Panc1 (cell line): Measurements from ENCODE around the gene TLCD2. TPM values are rescaled to one million over a fixed set of nuclear protein-coding genes. Genes with fewer than 3 reads are reported as not detected.

ENCODE experiments used
- ATAC-seq: fragments of 200-7000 bp; cut with Tn5 transposase; 2 replicates; pipeline ENCODE4 v1.9.1; 2020; ENCODE audit warnings: mild to moderate bottlenecking, moderate library complexity
- BruUV-seq: library from RNA; stranded (reverse); fragments of 400-500 nt; replicated peaks from 2 replicates; lab custom pipeline; 2021; lab: Mats Ljungman, UMichigan
- CTCF ChIA-PET: fragments of 300-600 bp; sonication (Branson Sonifier 250); formaldehyde crosslinking; loops from one replicate; lab custom pipeline; 2022; ENCODE audit warnings: antibody characterized with exemption; lab: Charles Lee
- POLR2A ChIA-PET: fragments of 300-600 bp; sonication (Branson Sonifier 250); formaldehyde crosslinking; loops from one replicate; lab custom pipeline; 2022; ENCODE audit warnings: antibody characterized with exemption; lab: Charles Lee
- DNase-seq: peaks from one replicate; pipeline ENCODE4 v3.0.0-alpha.2; 2010; ENCODE audit warnings: low read depth, low spot score
- H3K27ac ChIP-seq: 2 replicates; pipeline ENCODE4 v1.5.1; 2011; ENCODE audit warnings: mild to moderate bottlenecking, low read length, inconsistent platforms
- H3K27me3 ChIP-seq: fragments of 200-500 bp; sonication (Bioruptor generic); 2 replicates; pipeline ENCODE4 v1.6.0; 2014; ENCODE audit warnings: low read length, inconsistent platforms; ENCODE audit not compliant: control insufficient read depth, insufficient read depth
- H3K36me3 ChIP-seq: fragments of 200-500 bp; sonication (Bioruptor generic); 2 replicates; pipeline ENCODE4 v1.5.1; 2014; ENCODE audit warnings: inconsistent platforms, mild to moderate bottlenecking, low read length, moderate library complexity; ENCODE audit not compliant: control insufficient read depth, insufficient read depth
- H3K4me1 ChIP-seq: 2 replicates; pipeline ENCODE4 v1.5.1; 2011; ENCODE audit warnings: inconsistent platforms, mild to moderate bottlenecking, low read length, moderate library complexity; ENCODE audit not compliant: control insufficient read depth, insufficient read depth
- H3K4me3 ChIP-seq, 2 experiments: 2 replicates each; pipeline ENCODE4 v1.5.1; 2011 to 2012; ENCODE audit warnings: low read depth in 2 of 2, low read length in 2 of 2, mild to moderate bottlenecking in 2 of 2, inconsistent platforms in 1 of 2, moderate library complexity in 1 of 2
- H3K9me3 ChIP-seq: fragments of 200-500 bp; sonication (Bioruptor generic); 2 replicates; pipeline ENCODE4 v1.5.1; 2014; ENCODE audit warnings: low read depth, mild to moderate bottlenecking, inconsistent platforms, low read length, moderate library complexity; ENCODE audit not compliant: control insufficient read depth, insufficient read depth
- CTCF ChIP-seq: fragments of 450-650 bp; IDR thresholded peaks from 2 replicates; pipeline ENCODE4 v1.5.1; 2017; ENCODE audit warnings: mild to moderate bottlenecking
- POLR2AphosphoS5 ChIP-seq: IDR thresholded peaks from 2 replicates; pipeline ENCODE4 v1.6.1; 2012; ENCODE audit warnings: mild to moderate bottlenecking, low read depth, low read length, moderate library complexity
- SIN3A ChIP-seq: IDR thresholded peaks from 2 replicates; pipeline ENCODE4 v1.6.1; 2012; ENCODE audit warnings: low read depth, mild to moderate bottlenecking, low read length, moderate library complexity, borderline replicate concordance; ENCODE audit not compliant: insufficient read depth
- TCF7L2 ChIP-seq: IDR thresholded peaks from 2 replicates; pipeline ENCODE4 v1.6.1; 2011; ENCODE audit warnings: mild to moderate bottlenecking, low read depth, low read length, inconsistent platforms
- in situ Hi-C: cut with HindIII; loops from 2 replicates; pipeline ENCODE4 v1.10.0; 2016; ENCODE audit warnings: low sequenced_read_pairs, low pct_unique_long_range_greater_than_20kb
- intact Hi-C: fragments of 100-400 bp; cut with micrococcal nuclease; formaldehyde crosslinking; loops from one replicate; pipeline ENCODE4 v1.10.0; 2022; ENCODE audit not compliant: unreplicated experiment
- total RNA-seq: library from RNA; stranded (reverse); gene quantifications from one replicate; pipeline ENCODE4 v1.2.1, GENCODE V29; 2021; ENCODE audit not compliant: unreplicated experiment
- TF ChIP-seq, protein P1 (sequence below), 2 experiments: IDR thresholded peaks; 2 replicates each; pipeline ENCODE4 v1.6.1; 2011 to 2012; ENCODE audit warnings: low read depth in 2 of 2, control low read depth in 1 of 2, low read length in 1 of 2, mild to moderate bottlenecking in 1 of 2, moderate library complexity in 1 of 2; ENCODE audit not compliant: insufficient read depth in 1 of 2

The TLCD2 gene
- total RNA-seq, 1 experiment from 2014 or later = 7.0 TPM

DNA sequence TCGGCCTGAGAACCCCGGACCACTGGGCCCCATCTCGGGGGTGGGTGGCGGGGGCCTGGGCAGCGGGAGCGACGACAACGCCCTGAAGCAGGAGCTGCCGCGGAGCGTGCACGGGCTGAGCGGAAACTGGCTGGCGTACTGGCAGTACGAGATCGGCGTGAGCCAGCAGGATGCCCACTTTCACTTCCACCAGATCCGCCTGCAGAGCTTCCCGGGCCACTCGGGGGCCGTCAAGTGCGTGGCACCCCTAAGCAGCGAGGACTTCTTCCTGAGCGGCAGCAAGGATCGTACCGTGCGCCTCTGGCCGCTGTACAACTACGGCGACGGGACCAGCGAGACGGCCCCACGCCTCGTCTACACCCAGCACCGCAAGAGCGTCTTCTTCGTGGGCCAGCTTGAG, 23.6 kb upstream of the TLCD2 start:
- no TSS peak for BruUV-seq
- DNase-seq = no peak
- Histone ChIP-seq H3K27me3 (no peaks in the 10 kb centered on the region), H3K4me1 (peaks cover 12% of the 10 kb centered on the region), H3K27ac (no peak overlapping the region), H3K4me3 (no peak overlapping the region), H3K36me3 (no peaks in the 10 kb centered on the region), H3K9me3 (no peaks in the 10 kb centered on the region)
- intact Hi-C loops (no loop called here), in situ Hi-C loops (no loop called here)
- no peak for ATAC-seq
- ChIA-PET POLR2A (no interaction called here), CTCF (no interaction called here)
- TF ChIP-seq, protein P1, sequence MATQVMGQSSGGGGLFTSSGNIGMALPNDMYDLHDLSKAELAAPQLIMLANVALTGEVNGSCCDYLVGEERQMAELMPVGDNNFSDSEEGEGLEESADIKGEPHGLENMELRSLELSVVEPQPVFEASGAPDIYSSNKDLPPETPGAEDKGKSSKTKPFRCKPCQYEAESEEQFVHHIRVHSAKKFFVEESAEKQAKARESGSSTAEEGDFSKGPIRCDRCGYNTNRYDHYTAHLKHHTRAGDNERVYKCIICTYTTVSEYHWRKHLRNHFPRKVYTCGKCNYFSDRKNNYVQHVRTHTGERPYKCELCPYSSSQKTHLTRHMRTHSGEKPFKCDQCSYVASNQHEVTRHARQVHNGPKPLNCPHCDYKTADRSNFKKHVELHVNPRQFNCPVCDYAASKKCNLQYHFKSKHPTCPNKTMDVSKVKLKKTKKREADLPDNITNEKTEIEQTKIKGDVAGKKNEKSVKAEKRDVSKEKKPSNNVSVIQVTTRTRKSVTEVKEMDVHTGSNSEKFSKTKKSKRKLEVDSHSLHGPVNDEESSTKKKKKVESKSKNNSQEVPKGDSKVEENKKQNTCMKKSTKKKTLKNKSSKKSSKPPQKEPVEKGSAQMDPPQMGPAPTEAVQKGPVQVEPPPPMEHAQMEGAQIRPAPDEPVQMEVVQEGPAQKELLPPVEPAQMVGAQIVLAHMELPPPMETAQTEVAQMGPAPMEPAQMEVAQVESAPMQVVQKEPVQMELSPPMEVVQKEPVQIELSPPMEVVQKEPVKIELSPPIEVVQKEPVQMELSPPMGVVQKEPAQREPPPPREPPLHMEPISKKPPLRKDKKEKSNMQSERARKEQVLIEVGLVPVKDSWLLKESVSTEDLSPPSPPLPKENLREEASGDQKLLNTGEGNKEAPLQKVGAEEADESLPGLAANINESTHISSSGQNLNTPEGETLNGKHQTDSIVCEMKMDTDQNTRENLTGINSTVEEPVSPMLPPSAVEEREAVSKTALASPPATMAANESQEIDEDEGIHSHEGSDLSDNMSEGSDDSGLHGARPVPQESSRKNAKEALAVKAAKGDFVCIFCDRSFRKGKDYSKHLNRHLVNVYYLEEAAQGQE (IDR thresholded peaks at IDR 0.05; ENCODE audit: insufficient read depth in 1 of 2, low read depth in 2 of 2, low read length in 1 of 2) = no peak
- no peak for TF ChIP-seq TCF7L2
- no peak for TF ChIP-seq POLR2AphosphoS5
- no peak for TF ChIP-seq SIN3A
- TF ChIP-seq CTCF = no peak

DNA sequence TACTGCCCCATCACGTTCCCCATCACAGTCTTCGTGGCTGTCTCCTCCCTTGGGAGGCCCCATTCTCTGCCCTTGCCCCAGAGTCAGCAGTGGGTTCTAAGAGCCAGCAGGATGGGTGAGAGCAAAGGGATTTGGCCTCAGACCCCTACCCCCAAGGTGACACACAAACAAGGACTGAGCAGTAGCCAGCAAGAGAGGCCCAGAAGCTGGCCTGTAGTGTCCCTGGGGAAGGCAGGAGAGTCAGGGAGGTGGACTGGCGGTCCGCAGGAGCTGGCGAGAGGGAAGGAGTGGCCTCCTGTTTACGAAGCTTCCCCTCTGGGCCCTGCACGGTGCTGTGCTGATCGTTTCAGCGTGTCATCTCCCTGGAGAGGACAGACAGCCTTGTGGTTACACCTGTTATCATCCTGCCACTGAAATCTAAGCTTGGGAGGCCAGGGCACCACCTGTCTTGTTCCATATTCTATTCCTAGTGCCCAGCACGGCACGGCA, 22.7 kb upstream of the TLCD2 start:
- no peaks in the 10 kb centered on the region for H3K9me3 ChIP-seq
- no peak for ATAC-seq

More for the DNA sequence above, 22.7 kb upstream of the TLCD2 start:
- no TSS peak for BruUV-seq
- intact Hi-C loops = no loop called here
- Histone ChIP-seq H3K27ac (no peak overlapping the region), H3K4me3 (no peak overlapping the region), H3K36me3 (no peaks in the 10 kb centered on the region), H3K27me3 (no peaks in the 10 kb centered on the region), H3K4me1 (peaks cover 12% of the 10 kb centered on the region)
- POLR2A ChIA-PET = no interaction called here
- no peak for TF ChIP-seq TCF7L2
- TF ChIP-seq CTCF = no peak
- TF ChIP-seq, protein P1 (IDR thresholded peaks at IDR 0.05; ENCODE audit: insufficient read depth in 1 of 2, low read depth in 2 of 2, low read length in 1 of 2) = no peak
- no peak for TF ChIP-seq SIN3A
- TF ChIP-seq POLR2AphosphoS5 = no peak
- no peak for DNase-seq
- in situ Hi-C loops = no loop called here
- CTCF ChIA-PET = no interaction called here
